GM21447 (cell line): Measurements from ENCODE around the gene LRP1-AS.
A peak's percentile ranks its signal among the peaks of the same experiment; 100 is the strongest.
"Not testable (repeated sequence)": the region's sequence is repeated elsewhere in the genome, so short reads cannot be mapped to it uniquely, and the experiment has no call there.

ENCODE experiments used
- ATAC-seq: cut with Tn5 transposase; IDR thresholded peaks from one replicate; pipeline ENCODE4 v1.9.1; 2021; ENCODE audit not compliant: unreplicated experiment

LRP1-AS gene

DNA sequence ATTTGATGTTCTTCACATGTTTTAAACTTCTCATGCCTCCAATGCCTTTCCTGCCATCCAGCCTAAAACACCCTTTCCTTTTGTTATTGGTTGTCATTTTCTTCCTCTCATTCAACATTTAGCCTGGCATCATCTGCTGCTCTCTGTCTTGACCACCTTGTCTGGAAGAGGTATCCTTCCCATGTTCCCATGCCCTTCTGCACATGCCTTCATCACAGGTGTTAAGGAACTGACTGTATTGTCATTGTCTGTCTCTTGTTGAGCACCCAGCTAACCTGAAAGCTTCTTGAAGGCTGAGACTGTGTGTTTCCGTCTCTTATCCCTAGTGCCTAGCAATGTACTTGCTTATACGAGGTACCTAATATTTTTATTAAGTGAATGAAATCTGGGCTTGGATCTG is 23.6 kb downstream of the LRP1-AS start:
- ATAC-seq = no peak

DNA sequence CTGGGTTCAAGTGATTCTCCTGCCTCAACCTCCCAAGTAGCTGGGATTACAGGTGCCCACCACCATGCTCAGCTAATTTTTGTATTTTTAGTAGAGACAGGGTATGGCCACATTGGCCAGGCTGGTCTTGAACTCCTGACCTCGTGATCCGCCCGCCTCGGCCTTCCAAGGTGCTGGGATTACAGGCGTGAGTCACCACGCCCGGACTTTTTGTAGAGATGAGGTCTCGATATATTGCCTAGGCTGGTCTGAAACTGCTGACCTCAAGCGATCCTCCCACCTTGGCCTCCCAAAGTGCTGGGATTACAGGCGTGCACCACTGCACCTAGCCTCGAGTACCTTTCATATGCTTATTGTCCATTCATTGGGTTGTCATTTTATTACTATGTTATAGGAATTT is 26.7 kb downstream of the LRP1-AS start:
- ATAC-seq = not testable (repeated sequence)

DNA sequence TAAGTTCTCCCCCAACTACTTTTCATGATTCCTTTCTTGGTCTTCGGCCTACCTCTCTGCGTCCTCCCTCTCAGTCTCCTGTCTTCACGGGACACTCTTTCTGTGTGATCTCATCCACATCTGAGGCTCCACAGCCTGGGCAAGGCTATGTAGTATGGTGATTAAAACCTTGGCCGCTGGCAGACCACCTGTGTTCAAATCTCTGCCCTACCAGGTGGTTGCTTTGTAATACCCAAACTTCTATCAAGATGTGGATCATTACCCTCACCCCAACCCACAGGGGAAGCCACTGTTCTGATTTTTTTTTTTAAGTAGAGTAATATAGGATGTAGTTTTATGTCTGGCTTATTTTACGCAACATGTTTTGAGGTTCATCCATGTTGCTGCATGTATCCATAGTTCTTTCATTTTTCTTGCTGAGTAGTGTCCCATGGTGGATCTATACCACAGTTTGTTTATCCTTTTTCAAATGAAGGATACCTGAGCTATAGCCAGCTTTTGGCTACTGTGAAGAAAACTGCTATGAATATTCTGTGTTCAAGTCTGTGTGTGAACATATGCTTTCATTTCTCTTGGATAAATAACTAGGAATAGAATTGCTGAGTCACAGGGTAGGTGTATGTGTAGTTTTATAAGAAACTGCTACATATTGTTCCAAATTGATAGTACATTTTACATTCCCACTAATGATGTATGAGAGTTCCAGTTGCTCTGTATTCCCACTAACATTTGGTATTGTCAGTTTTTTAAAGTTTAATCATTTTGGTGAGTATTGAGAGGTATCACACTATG is 27.9 kb downstream of the LRP1-AS start:
- ATAC-seq = no peak

DNA sequence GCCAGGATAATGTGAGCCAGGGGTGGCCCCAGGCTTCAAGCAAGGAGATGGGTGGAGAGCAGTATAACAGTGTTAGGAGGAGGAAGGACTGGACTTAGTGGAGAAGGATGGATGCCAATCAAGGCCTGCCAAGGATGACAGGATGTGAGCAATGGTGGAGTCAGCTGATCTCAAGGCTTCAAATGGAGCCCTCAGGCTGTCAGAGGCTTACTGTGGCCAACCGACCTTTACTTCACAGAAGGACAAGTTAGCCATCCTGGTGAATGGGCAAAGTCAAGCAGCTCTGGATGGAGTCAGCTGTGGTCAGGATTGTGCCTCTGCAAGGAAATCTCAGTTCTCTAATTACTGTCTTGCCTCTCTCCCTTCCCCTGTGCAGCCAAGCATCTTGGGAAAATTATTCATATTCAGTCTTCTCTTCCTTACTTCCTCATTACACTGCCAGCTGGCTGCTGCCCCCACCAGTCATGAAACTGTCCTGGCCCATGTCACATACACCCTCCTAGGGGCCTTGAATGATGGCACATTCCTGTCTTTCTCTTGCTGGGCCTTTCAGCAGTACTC is 28.6 kb downstream of the LRP1-AS start:
- ATAC-seq = no peak

DNA sequence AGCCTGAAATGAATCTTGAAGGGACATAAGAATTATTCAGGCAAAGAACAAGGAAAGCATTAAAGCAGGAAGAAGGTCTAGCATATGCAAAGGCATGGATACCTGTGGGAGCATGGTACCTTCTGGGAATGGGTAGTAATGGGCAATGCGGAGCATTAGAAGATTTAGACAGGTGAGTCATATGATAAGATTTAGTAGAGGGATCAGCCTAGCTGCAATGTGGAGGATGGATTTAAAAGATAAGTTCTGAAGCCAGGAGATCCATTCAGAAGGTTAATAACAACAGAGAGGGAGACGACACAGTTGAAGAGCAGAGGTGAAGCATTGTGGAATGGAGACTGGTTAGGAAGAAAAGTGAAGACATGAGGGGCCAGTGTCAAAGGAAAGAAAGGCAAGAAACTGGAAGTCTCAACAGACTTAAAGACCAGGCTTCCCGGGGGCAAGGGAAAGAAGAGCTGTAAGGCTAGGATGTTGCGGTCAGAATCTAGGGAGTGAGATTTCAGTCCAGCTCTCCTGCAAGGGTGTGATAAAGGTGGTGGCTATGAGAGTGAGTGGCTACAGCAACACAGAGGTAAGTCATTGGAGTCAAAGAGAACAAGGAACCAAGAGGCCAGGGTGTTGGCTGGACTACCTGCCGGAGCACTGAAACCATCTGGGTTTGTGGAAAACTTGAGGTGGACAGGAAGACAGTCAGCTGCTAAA is 30.7 kb downstream of the LRP1-AS start:
- no peak for ATAC-seq

DNA sequence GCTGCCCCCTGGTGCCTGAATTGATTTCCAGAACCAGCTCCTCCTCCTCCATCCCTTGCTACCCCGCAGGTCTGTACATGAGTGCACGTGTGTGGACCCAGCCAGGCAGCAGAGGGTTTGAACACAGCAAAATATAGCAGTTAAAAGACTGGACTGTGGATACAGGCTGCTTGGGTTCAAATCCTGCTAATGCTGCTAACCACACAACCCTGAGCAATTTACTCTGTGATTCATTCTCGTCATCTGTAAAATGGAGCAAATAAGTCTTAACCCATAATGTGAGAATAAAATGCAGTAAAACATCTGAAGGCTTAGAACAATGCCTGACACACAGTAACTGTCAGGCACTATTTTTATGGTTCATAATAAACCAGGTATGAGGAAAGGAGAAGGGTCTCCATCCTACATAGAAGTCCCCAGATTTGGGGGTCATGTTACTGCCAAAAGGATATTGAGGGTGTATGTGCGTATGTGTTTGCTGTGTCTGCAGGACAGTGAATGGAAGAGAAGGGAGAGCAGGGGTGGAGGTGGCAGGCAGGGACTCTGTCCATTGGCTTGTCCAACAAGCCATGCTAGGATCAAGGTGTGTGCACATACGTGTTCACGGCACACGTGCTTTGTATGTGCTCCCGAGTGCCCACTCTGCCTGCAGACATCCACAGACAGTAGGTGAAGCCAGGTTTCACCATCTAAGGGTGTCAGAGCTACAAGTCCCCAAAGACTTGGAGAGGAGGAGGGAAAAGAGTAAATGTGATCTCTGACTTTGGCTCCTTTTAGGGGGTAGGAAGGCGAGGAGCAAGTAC is 34.7 kb downstream of the LRP1-AS start:
- peak; percentile 50 for ATAC-seq

DNA sequence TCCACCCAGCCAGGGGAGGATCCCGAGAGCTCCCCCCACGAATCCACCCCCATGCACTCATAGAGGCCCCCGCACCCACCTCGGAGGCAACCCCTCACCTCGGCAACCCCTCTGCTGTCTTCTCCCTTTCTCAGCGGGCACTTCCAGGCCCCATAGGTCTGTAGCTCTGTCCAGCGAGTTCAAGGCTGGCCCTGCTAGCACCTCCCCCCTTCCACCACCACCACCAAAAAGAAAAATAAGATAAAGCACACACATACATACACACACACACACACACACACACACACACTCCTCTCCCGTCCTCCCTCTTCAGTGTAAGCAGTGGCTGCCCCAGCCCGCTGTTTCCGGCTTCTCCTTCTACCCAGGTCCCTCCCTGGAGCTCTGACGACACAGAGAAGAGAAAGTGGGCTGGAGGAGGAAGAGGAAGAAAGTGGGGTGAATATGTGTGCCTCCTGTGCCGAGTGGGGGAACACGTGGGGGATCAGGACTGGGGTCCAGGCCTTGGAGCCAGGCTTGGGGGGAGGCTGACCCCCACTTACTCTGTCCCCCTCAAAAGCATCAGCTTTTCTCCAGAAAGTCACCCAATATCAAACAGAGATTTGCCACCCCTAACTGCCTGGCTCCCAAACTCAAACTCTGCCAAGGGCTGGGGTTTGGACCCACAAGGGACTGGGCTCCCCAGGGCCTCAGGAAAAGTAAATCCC is 36.2 kb downstream of the LRP1-AS start, which contains the start of gene STAT6:
Gene STAT6 (minus strand): TSS at position 332 of the 704 bp plus-strand sequence. CDS start 3,084 bp downstream, outside the sequence.
- ATAC-seq = peak; percentile 52

DNA sequence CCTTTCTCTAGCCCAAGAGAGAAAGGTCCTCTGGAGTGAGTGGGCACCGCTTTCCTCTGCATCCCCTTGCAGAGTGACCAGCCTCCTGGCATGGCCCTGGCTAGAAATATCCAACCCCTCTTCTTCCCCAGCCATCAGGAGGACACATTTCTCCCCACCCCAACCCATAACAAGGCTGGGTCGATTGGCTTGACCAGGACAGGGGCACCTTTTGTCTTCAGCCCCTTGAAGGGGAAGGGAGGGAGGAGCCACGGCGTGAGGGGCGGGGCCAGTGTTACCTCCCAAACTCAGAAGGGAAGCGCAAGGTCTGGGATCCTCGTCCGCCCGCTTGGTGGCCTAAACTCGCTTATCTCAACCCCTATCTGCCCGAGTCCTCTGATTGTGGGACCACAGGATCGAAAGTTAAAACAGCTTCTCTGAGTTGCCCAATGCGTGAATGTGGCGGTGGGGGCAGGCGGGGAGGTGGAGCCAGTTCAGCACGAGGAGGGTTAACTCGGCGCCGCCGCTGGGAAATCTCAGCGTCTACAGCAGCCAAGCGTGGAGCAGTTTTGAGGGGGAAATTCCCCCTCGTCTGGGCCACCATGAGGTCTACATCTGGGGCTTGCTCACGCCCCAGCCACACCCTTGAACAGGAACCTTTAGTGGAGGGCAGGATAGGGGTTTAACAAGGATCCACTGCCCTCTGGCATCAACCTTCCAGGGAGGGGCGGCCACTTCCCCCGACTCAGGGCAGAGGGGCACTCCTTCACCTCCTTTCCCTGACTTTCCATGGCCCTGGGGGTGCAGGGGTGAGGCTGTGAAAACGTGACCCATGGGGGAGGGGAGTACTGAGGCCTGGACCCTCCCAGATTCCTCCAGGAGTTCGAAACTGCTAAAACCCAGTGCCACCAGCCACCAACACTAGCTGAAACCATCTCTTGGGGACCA is 37.1 kb downstream of the LRP1-AS start:
- ATAC-seq = peak; percentile 49

DNA sequence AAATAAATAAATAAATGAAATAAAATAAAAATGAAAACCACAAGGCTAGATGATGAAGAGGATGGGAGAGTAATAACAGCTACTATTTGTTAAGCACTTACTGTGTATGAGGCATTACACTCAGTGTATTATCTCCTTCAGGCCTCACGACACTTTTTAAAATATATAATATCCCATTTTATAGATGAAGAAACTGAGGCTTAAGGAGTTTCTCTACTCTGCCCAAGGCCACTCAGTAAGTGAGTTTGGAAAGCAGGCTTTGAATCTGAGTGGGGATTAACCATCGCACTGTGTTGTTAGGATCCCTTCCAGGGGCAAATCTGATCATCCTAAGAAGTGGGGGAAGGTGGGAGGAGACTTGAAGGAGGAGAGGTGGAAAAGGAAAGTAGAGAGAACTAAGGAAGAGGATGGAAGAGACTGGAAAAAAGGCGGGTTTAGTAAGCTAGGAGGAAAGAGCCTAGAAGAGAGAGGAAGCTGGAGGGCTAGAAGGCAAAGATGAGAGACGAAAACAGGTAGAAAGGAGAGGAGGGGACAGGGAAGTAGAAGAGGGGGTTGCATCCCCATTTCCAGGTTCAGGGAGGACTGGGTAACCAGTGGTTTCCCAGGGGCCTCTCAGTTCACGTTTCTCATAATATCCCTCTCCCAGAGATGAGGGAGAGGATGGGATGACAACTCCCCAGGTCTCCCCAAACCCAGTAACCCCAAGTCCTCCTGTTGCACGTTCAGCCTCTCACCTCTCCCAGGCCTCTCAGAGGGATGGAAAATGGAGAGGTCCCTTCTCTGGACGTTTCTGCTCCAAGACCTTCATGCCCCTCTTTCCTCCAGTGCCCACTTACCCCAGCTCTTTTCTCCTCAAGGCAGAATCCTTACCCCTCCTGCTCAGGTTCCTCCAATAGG is 38.0 kb downstream of the LRP1-AS start:
- no peak for ATAC-seq

DNA sequence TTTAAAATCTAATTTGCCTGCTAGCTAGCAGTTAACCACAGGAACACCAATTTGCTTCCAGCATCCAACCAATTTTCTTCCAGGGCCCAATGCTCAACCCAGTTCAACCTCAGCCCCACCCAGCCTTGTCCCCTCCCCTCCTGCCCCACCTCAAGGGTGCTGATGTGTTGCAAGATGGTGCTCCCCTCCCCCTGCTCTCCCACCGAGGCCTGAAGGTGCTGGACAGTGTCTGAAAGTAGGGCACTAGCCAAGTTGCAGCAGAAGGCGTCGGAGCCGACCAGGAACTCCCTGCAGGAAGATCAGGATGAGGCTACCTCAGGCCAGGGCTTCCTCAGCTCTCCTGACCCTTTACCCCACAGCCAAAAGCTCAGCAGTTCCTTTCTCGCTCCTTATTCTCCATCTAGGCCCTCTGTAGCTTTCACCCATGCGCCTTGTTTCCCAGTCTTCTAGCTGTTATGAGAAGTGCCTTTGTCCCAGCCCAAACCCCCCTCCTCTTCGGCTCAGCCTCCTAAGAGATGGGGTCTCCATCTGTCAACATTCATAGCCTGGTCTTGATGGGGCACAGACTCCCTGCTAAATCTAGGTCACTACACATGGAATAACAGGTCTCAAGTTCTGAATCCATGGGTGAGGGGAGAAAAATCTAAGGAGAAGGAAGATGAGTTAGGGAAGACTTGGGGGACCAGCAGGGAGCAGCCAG is 39.8 kb downstream of the LRP1-AS start:
- no peak for ATAC-seq

DNA sequence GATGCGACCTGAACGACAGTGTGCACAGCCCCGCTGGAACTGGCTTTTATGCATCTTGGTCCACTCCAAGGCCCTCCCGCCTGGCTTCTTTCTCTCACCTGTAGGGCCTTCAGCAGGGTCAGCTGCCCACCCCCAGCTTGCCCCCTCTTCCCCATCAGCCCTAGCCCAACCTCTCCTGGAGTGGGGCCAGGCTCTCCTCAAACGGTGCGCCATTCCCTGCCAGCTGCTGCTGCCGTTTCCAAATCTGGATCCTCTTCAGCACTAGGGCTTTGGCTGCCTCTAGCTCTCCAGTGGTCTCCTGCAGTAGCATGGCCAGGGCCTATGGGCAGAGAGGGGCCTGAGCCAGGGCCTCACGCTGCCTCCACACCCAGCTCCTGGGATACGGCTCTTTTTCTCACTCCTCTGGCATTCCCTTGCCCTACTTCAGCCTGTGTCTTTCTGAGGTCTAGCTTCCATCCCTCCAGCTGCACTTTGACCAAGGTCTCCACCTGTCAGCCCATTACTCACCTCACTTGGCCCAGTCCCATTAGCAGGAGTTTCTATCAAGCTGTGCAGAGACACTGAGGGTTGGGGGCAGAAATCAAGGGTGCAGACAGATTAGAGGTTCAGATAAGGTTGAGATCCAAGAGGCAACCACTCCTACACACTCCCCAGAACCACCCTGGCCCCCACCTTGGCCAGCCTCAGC is 41.3 kb downstream of the LRP1-AS start:
- ATAC-seq = no peak

DNA sequence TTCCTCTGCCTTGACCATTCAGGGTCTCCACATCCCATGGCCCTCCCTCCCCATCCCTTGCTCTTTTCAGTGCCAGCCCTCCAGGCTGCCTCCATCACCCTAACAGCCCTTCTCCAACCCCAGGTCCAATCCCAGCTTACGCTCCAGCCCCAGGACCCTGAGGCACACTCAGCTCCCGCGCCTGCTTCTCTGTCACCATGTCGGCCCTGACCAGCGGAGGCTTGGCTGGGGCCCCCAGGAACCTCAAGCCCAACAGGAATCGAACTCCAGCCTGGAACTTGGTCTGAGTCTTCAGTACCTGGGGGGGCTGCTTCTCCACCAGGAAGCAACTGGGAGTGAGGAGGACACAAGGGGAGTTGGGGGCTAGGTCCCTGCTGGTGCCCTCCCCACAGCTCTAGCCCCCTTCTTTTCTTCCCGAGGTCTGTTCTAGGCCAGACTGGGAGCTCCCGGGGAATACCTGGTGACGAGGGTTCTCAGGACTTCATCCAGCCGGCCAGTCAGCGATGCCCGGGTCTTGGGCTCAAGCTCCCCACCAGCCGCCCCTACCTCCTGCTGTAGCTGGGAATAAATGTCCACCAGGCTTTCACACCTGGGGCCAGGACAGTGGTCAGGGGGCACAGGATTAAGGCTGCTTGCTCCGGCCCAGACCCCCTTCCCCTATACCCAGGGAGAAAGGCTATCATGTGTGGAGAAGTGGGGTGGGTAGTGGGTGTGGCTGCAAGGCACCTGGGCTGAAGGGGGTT is 42.2 kb downstream of the LRP1-AS start:
- ATAC-seq = no peak

DNA sequence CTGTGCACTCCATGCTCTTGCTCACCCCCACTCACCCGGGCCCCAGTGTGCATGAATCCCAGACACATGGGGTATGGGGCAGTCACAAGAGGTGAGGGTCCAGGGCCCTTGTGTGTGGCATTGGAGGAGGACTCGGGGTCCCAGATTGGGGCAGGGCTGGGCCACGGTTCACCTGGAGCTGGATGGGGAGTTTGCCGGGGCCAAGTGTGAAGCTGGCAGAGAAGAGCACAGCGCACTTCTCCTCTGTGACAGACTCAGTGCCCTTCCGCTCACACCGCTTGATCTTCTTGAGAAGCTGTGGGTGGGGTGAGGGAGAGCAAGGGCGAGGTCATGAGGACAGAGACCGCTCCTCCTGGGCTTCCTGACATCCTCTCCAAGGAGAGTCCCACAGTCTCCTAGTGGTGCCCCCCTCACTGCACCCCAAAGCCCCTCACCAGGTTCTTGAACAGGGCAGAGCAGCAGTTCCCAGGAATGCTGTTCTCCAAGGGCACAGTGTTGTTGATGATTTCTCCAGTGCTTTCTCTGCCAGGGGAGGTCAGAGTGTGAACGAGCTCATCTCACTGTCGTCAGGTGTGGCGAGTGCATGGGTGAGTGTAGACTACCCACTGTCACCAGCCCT is 43.0 kb downstream of the LRP1-AS start:
- ATAC-seq = no peak

DNA sequence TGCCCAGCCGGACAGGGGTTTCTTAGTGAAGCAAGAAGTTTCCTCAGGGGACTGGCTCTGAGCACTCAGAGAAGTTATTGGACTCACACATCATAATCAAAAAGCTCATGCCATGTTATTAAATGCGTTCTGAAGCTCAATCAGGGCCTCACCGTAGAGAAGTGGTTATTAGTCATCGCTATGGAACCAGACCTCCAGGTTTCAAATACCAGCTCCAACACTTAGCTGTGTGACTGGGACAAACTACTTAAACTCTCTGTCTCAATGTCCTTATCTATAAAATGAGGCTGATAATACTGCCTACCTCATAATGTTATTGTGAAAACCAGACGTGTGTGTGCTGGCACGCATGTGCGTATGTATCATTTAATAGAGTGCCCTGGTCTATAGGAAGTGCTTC is 43.6 kb downstream of the LRP1-AS start:
- no peak for ATAC-seq

DNA sequence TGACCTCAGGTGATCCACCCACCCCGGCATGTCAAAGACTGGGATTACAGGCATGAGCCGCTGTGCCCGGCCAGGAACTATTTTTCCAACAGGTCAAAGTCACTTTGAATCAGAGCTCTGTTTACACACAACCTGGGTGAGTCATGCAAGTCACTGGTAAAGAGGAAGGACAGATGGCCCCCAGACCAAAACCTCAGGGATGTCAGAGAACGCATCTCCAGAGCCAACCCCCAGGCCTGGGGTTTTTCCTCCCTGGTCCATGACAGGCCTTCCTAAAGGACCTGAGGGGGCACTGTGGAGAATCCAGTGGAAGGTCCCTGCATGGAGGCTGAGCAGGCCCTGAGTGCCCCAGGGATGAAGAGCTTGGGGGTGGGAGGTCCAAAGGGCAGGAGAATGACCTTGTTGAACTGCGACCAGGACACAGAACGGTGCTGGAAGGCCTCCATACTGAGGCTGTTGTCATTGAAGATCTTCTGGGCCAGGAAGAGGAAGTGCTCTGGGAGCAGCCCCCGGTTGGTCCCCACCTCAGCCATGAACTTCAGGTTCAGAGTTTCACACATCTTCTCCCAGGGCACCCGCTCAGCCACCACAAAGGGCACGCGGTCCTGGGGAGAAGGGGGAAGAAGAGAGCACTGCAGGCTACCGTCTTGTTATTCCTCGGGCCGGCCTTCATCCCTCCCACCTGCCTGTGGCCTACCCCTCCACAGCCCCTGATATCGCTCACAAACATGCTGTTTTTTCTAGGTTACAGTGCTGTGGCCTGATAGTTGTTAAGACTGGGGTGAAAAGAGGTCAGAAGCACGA is 45.3 kb downstream of the LRP1-AS start:
- ATAC-seq = no peak
